EL (cell line): ENCODE measurements around the gene MROH8.

Experiments used
- DNase-seq: peaks from one replicate; pipeline ENCODE4 v3.0.0-alpha.2; 2016

MROH8 gene

GRCh38 chr20:37198932-37199660 lies 19.7 kb upstream of the MROH8 start:
- no peak for DNase-seq

GRCh38 chr20:37194621-37195417 lies 15.5 kb upstream of the MROH8 start:
- DNase-seq, result no peak

GRCh38 chr20:37193821-37194220 lies 14.5 kb upstream of the MROH8 start:
- DNase-seq, result no peak

GRCh38 chr20:37193226-37193625 lies 13.9 kb upstream of the MROH8 start:
- no peak for DNase-seq

GRCh38 chr20:37192137-37192854 lies 12.9 kb upstream of the MROH8 start:
- DNase-seq, result peak; percentile 83

GRCh38 chr20:37190354-37191112 lies 11.2 kb upstream of the MROH8 start:
- DNase-seq, result no peak

GRCh38 chr20:37189416-37190016 lies 10.2 kb upstream of the MROH8 start:
- DNase-seq, result no peak

GRCh38 chr20:37188787-37189186 lies 9.4 kb upstream of the MROH8 start:
- no peak for DNase-seq

GRCh38 chr20:37185686-37186085 lies 6.3 kb upstream of the MROH8 start:
- DNase-seq, result no peak

GRCh38 chr20:37179683-37180524 lies 556 bp upstream of the MROH8 start:
- peak; percentile 74 for DNase-seq

- no peak for DNase-seq
Observed at GRCh38 chr20:37172836-37173235, 6.5 kb downstream of the MROH8 start.

- no peak for DNase-seq
Observed at GRCh38 chr20:37166867-37167266, 12.5 kb downstream of the MROH8 start.

- no peak for DNase-seq
Observed at GRCh38 chr20:37165031-37165430, 14.3 kb downstream of the MROH8 start.

GRCh38 chr20:37163832-37164554 lies 15.4 kb downstream of the MROH8 start:
- no peak for DNase-seq

- DNase-seq, result no peak
Observed at GRCh38 chr20:37162646-37163045, 16.7 kb downstream of the MROH8 start.

GRCh38 chr20:37161830-37162549 lies 17.4 kb downstream of the MROH8 start:
- no peak for DNase-seq

- no peak for DNase-seq
Observed at GRCh38 chr20:37160683-37161082, 18.7 kb downstream of the MROH8 start.

- DNase-seq, result no peak
Observed at GRCh38 chr20:37158248-37158647, 21.1 kb downstream of the MROH8 start.

- no peak for DNase-seq
Observed at GRCh38 chr20:37155987-37156386, 23.4 kb downstream of the MROH8 start.

GRCh38 chr20:37154684-37155298 lies 24.6 kb downstream of the MROH8 start:
- no peak for DNase-seq
